HG03103 (cell line): Measurements from ENCODE around the gene UBE2L6.
"Not testable (repeated sequence)": the region's sequence is repeated elsewhere in the genome, so short reads cannot be mapped to it uniquely, and the experiment has no call there.

ENCODE experiments used
- ATAC-seq: cut with Tn5 transposase; IDR thresholded peaks from one replicate; pipeline ENCODE4 v1.9.1; 2021; ENCODE audit warnings: low read depth; ENCODE audit not compliant: unreplicated experiment

Gene UBE2L6

DNA sequence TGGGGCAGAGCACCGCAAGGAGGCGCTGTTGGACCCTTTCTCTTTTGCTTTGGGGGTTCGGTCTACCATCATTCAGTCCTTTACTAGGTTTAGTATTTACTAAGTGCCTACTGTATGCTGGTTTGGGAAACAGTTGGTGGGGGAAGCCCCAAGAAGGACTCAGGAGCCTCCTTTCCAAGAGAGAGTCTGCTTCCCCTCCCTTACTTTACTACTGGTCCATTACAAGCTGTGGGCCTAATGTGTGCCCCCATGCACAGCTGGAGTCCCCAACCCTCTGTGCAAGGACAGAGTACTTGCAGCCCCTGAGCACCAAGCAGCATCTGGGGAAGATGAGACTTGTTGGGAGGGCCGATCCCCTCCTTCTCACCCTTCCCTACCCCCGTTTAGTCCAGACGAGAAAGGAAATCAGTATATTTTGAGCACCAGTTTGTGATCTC, 876 bp upstream of the UBE2L6 start:
- ATAC-seq, result peak; percentile 9

DNA sequence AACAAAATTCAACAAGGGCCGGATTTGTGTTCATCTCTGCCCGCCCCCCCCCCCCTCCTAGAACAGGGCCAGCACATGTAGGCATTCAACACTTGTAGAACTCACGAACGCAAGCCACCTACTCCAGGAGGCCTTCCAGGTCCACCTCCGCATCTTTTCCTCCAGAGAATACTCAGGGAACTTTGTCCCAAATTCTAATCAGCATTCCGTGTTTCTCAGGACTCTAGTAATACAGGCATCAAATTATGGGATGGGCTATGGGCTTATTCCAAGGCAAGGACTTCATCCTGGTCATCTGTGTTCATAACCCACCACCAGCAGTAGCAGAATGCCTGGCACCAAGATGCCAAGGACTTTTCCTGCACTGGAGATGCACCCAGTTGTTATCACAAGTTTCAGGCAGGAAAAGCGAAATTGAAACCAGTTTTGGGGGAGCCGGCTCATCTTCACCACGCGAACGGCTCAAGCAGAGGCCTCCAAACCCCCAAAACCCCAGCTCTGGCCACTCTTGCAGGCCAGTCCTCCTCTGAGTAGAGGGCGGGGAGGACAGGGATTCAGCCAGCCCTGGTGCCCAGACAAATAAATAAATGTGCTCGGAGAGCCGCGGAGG, 462 bp downstream of the UBE2L6 start:
- ATAC-seq, result no peak

DNA sequence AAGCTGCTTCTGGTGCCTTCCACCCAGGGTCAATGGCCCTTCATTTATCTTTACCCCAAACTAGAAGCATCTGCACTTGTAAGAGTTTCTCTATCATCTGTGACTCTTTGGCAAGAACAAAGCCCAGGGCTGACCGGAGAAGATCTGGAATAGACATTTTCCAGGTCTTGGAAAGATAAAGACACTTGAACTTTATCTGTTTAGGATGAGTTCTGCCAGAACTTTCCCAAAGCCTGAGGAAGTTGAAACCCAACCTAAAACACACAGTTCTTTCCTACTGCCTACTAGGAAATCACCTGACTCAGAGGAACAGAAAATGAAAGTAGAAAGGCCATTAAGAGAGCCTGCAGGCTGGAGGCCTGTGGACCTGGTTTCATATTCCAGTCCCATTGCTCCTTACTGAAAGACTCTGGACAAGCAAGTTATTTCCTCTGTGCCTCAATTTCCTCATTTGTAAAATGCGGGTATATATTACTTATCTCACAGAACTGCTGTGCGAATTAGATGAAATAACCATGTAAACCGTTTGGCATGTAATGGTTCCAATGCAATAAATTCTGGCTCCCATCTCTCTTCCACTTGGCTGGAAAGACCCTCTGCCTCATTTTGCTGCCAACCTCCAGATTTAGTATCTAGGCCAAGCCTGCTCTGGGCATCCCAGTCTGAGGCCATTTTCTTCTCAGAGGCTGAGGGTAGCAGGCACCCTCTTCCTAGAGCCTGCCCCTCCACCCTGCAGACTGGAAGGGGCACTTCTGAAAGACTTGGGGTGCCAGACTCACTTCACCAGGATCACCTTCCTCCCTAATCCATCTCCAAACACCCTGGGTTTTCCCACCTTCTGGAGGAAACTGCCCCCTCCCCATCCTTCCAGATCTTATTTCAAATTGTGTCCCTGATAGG, 1.2 kb downstream of the UBE2L6 start:
- peak; percentile 60 for ATAC-seq

DNA sequence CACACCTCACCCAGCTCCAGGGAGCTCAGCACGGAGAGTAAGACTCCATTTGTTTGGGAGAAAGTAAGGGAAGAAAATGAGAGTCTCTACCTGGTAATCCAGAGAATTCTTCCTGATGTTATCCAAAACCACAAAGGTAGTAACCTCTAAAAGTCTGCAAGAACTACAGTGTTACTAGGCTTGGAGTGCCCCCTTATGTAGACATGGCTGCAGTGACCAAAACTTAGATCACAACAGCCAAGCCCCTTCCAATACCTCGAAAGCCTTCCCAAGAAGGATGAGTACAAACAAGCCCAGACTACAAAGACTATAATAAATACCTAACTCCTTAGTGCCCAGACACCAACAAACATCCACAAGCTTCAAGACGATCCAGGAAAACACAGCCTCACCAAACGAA, 4.9 kb downstream of the UBE2L6 start:
- ATAC-seq, result no peak

DNA sequence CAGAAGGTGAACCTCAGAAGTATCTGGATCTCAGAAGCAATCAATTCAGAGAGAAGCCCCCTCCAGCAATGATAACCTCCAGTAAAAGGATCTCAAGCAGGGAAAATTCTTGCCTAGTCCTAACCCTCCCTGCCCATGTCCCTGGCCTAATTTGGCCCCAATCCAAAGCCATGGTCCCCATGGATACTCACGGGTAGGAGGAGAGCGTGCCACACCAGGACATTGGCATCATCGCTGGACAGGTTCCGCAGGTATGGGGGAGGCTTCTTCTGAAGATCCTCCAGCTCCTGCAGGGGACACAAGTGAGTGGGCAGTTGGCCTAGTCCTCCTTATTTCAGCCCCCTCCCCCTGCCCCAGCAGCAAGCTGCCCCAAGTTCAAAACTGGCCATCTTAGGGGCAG, 7.3 kb downstream of the UBE2L6 start:
- ATAC-seq, result no peak

DNA sequence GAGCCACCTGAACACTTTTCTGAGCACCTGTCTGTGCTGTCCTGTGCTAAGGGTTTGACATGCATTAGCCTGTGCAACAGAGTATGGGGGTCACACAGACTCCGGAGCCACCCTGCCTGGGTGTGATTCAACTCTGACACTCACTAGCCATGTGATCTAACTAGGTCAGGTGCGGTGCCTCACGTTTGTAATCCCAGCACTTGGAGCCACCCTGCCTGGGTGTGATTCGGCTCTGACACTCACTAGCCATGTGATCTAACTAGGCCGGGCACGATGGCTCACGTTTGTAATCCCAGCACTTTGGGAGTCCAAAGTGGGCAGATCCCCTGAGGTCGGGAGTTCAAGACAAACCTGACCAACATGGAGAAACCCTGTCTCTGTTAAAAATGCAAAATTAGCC, 11.4 kb downstream of the UBE2L6 start:
- ATAC-seq, result no peak

DNA sequence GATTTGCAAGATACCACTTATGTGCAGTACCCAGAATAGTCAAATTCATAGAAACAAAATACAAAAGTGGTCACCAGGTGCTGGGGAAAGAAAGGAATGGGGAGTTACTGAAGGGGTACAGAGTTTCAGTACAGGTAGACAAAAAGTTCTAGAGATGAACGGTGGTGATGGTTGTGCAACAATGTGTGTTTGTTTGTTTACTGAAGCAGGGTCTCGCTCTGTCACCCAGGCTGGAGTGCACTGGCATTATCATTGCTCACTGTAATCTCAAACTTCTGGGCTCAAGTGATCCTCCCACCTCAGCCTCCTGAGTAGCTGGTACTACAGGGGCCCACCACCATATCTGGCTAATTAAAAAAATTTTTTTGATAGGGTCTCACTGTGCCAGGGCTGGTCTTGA, 12.1 kb downstream of the UBE2L6 start:
- no peak for ATAC-seq

DNA sequence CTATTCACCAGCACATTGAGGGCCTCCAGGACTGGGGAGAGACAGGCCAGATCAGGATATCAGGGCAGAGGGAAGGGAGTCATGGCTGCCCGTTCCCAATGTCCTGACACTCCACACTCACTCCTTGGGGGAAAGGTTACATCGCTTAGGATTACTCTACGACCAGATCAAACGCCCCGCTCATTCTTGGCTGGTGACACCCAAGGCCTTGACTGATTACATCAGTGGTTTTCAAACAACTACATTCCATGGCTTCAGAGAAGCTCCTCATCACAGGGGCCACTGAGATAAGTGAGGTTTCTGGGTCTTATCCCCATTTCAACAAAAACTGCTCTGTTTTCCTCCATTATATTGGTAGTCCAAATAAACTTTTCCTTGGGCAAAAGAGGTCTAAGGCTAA, 15.0 kb downstream of the UBE2L6 start:
- no peak for ATAC-seq

DNA sequence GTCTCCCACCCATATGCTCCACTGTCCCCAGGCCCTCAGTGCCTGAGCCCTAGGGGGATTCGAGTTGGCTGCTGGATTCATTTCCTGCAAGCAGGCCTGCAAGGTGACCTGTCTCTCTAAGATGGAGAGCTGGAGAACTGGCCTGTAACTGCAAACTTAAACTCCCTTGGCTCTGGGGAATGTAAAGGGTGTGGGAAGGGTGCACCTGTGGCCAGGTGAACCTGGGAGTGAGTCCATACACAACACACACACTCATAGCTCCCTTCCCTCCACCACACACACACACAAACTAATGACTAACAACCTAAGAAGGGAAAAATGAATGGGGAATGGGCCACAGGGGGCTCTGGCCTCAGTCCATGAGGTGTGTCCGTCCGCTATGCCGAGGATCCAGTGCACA, 15.5 kb downstream of the UBE2L6 start:
- no peak for ATAC-seq

DNA sequence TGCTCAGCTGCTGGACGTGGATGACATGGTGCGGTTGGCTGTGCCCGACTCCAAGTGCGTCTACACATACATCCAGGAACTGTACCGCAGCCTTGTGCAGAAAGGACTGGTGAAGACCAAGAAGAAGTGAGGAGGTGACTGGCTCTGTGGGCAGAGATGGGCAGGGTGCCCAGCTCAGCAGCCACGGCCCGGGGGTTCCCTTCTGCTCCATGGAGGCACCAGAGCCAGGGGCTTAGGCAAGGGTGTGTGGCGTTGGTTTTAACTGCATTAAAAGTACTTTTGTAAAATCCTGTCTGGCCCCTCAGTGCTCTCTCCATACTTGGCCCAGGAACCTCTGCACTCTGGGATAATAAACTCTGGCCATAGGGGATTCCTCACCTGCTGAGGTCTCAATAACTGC, 17.5 kb downstream of the UBE2L6 start:
- no peak for ATAC-seq

DNA sequence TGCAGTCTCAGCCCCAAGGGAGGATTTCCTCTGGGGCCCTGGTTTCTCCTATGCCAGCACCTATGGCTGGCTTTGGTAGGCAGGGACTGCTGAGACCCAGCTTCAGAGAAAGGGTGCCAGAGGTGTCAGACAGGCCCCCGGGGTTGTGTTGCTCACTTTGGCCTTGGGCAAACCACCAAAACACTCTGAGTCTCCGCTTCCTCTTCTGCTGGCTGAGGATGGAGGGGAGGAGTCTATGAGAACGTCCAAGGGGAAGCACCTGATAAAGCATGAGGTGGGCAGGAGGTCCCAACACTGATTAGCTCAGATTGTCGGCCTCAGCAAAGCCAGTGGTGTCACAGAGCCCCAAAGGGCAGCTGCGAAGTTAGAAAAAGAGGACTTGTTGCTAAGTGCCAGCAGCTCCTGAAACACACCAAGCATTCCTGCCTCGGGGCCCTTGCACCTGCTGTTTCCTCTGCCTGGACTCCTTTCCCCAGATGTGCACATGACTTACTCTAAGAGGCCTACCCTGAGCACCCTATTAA, 19.6 kb downstream of the UBE2L6 start:
- ATAC-seq, result peak; percentile 88

DNA sequence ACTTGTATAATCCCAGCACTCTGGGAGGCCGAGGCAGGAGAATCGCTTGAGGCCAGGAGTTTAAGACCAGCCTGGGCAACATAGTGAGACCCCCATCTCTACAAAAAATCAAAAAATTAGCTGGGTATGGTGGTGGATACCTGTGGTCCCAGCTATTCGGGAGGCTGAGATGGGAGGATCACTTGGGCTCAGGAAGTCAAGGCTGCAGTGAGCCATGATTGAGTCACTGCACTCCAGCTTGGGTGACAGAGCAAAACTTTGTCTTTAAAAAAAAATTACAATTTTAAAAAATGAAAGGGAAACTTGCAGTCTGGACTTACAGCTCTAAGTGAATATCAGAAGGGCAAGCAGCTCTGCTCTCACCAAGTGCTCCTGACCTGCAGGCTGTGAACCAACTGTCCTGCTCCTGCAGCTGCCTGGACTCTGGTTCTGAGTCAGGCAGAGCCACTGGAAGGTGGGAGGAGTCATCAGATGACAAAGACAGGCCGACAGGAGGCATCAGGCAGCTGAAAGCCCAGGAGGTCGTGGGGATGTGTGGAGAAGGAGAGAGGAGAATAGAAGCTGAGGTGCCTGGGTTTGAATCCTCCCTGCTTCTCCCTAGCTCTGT, 20.5 kb downstream of the UBE2L6 start:
- ATAC-seq, result peak; percentile 55

DNA sequence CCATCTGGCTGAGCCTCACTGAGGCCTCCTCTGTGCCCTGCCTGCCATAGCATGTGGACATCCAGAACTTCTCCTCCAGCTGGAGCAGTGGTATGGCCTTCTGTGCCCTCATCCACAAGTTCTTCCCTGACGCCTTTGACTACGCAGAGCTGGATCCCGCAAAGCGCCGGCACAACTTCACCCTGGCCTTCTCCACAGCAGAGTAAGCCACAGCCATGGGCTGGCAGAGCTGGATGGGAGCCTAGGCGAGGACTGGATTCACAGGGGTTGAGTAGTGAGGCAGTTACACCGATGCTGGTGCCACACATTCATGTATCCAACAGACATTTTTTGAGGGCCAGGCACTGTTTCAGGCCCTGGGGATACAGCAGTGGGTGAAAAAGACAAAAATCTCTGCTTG, 21.0 kb downstream of the UBE2L6 start:
- ATAC-seq, result no peak

DNA sequence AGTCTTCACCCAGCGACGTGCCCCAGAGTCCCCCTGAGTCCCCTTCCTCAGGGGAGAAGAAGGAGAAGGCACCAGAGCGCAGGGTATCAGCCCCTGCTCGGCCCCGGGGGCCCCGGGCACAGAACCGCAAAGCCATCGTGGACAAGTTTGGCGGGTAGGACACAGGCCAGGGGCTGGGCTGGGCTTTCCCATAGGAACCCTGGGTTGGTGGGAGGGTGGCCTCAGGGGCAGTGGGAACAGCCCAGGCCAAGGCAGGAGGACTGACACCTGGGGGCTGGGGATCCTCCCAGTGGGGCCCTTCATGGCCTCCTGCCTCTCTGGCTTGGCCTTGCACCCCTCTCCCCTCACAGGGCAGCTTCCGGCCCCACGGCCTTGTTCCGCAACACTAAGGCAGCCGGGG, 21.6 kb downstream of the UBE2L6 start:
- no peak for ATAC-seq

DNA sequence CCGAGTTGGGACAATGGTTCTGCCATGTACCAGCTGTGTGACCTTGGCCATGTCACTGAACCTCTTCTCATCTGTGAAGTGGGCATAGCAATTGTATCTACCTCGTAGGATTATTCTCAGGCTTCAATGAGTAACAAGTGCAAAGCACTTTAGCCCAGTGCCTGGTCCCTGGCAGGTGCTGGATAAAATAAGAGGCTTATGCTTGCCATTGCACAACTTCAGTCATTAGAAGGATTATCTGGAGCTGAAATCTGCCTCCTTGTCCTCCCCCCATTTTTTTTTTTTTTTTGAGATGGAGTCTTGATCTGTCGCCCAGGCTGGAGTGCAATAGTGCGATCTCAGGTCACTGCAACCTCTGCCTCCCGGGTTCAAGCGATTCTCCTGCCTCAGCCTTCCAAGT, 22.9 kb downstream of the UBE2L6 start:
- ATAC-seq, result no peak

DNA sequence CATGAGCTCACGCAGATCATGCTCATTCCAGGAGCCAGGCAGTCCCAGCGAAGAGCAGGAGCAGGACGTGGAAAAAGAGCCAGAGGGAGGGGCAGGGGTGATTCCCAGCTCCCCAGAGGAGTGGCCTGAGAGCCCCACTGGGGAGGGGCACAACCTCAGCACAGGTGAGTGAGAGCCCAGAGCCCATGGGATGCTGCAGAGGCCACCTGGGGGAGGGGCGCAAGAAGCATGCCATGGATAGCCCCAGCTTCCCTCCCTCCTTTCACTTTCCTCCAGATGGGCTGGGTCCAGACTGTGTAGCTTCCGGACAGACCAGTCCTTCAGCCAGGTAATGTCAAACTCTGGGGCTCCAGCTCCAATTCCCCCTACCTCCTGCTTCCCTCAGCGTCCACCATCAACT, 23.9 kb downstream of the UBE2L6 start:
- ATAC-seq, result no peak

DNA sequence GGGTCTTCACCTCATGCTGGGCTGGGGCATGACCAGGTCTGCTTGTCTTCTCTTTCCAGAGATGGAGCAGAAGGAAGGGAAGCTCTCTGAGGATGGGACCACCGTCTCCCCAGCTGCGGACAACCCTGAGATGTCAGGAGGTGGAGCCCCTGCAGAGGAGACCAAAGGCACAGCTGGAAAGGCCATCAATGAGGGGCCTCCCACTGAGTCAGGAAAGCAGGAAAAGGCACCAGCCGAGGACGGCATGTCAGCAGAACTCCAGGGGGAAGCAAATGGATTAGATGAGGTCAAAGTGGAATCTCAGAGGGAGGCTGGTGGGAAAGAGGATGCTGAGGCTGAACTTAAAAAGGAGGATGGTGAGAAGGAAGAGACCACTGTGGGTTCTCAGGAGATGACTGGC, 24.9 kb downstream of the UBE2L6 start:
- no peak for ATAC-seq

DNA sequence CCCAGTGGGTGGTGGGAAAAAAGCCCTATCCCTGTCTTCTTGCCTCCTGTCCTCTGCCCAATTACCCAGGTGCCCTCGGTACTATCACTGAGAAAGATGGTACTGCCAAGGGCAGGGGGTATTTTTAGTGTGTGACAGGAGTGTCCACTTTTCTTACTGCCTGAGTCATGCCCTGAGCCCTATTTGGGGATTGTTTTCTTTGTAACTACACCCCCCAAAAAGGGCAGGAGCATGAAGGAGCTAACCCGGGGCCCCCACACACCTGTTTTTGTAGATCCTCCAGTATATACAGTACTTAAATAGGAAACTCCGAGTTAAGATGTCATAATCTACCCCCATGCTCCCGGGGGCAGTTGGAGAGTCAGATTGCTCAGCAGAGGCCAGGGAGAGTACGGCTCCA, 26.3 kb downstream of the UBE2L6 start:
- no peak for ATAC-seq

DNA sequence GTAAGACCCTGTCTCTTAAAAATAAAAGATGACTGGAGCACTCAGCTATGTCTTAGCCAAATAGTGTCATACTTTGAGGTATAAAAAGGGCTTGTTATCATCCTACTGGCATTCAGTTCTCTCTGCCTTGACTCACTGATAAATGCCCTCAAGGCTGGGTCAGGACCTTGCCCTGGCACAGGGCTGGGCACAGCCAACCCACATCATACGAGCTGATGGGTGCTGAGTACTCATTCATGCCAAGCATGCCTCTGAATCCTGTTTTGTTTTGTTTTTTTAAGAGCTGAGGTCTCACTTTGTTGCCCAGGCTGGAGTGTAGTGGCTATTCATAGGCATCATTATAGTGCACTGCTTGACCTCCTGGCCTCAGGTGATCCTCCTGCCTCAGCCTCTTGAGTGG, 28.1 kb downstream of the UBE2L6 start:
- ATAC-seq, result no peak

DNA sequence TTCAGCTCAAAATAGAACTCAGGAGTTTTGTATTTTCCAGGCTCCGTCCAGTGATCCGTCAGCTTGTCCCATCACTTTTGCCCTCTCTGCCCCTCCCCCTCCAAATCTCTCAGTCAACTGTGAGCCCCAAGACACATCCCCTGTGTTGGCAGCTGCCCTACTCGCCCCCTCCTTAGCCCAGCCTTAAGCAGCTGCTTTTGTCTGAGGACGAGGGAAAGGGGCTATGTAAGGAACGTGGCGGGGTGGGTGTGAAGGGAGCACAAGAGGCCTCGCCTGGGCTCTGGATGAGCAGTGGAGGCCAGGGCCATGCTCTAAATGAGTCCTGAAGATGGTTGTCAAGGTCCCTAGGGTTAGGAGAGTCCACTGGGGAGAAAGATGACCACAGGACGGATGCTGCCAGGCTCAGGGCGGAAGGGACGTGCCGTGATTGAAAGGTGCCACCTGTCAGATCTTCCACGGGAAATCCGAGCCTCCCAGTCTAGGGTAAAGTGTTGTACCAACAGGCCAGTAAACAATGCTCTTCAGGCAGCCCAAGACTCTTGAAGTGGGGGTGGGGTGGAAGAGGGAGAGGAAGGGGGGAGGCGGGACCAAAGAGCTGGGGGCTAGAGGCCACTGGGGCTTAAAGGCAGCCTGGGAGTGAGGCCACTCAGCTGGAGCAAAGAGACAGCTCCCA, 30.4 kb downstream of the UBE2L6 start, which contains the start of gene SMTNL1:
Gene SMTNL1 (plus strand): TSS at position 649 of the 673 bp plus-strand sequence. CDS start 5,048 bp downstream, outside the sequence.
- no peak for ATAC-seq

DNA sequence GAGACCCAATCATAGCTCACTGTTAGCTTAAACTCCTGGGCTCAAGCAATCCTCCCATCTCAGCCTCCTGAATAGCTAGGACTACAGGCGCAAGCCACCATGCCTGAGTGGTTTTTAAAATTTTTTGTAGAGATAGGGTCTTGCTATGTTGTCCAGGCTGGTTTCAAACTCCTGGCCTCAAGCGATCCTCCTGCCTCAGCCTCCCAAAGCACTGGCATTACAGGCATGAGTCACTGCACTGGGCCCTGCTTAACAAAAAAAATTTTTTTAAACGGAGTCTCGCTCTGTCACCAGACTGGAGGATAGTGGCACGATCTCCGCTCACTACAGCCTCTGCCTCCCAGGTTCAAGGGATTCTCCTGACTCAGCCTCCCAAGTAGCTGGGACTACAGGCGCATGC, 33.0 kb downstream of the UBE2L6 start:
- ATAC-seq, result not testable (repeated sequence)
